ENCODE results near the gene KCNJ5. TPM values are rescaled to one million over a fixed set of nuclear protein-coding genes. Genes with fewer than 3 reads are reported as not detected.

KCNJ5 gene
- total RNA-seq, 1 donor from 2014 or later = not detected

- TF ChIP-seq EZH2phosphoT487 (IDR thresholded peaks at IDR 0.05) (no peak), EZH2 (IDR thresholded peaks at IDR 0.05) (no peak), CTCF (IDR thresholded peaks at IDR 0.05) (no peak)
- Histone ChIP-seq H3K9me3 (ENCODE audit: low read depth) (no peaks in the 10 kb centered on the region), H3K36me3 (no peaks in the 10 kb centered on the region), H3K9ac (no peak overlapping the region), H3K79me2 (ENCODE audit: low read depth) (no peaks in the 10 kb centered on the region), H2AFZ (replicated peaks) (no peak overlapping the region), H3K4me3 (no peak overlapping the region), H4K20me1 (ENCODE audit: low read depth) (no peaks in the 10 kb centered on the region), H3K27ac (no peak overlapping the region), H3K27me3 (peaks cover 33% of the 10 kb centered on the region), H3K4me2 (no peak overlapping the region), H3K4me1 (peaks cover 24% of the 10 kb centered on the region), H3F3A (ENCODE audit: low read depth) (no peaks in the 10 kb centered on the region)
- H3K4me1 Mint-ChIP-seq = peaks cover 58% of the 10 kb centered on the region
- no peak for DNase-seq (ENCODE audit: low spot score)
- peaks cover 42% of the 10 kb centered on the region for H3K27me3 Mint-ChIP-seq (ENCODE audit: insufficient read depth, low read depth)
- peak overlapping the region; percentile 24 for H3K4me3 Mint-ChIP-seq
- H3K9me3 Mint-ChIP-seq = peaks cover 2% of the 10 kb centered on the region
- H3K27ac Mint-ChIP-seq = no peak overlapping the region
- no peaks in the 10 kb centered on the region for H3K36me3 Mint-ChIP-seq
Measured at GRCh38 chr11:128924510-128925249, 33.5 kb downstream of the KCNJ5 start.

- peaks cover 63% of the 10 kb centered on the region for H3K4me1 Mint-ChIP-seq
- peak overlapping the region; percentile 24 for H3K4me3 Mint-ChIP-seq
- Histone ChIP-seq H4K20me1 (ENCODE audit: low read depth) (no peaks in the 10 kb centered on the region), H2AFZ (replicated peaks) (no peak overlapping the region), H3K9ac (no peak overlapping the region), H3K36me3 (no peaks in the 10 kb centered on the region), H3K4me1 (peaks cover 24% of the 10 kb centered on the region), H3F3A (ENCODE audit: low read depth) (no peaks in the 10 kb centered on the region), H3K4me3 (no peak overlapping the region), H3K9me3 (ENCODE audit: low read depth) (no peaks in the 10 kb centered on the region), H3K79me2 (ENCODE audit: low read depth) (no peaks in the 10 kb centered on the region), H3K27me3 (peaks cover 33% of the 10 kb centered on the region), H3K4me2 (no peak overlapping the region), H3K27ac (no peak overlapping the region)
- TF ChIP-seq EZH2phosphoT487 (IDR thresholded peaks at IDR 0.05) (no peak), CTCF (IDR thresholded peaks at IDR 0.05) (no peak), EZH2 (IDR thresholded peaks at IDR 0.05) (no peak)
- peaks cover 47% of the 10 kb centered on the region for H3K27me3 Mint-ChIP-seq (ENCODE audit: insufficient read depth, low read depth)
- peaks cover 2% of the 10 kb centered on the region for H3K9me3 Mint-ChIP-seq
- no peaks in the 10 kb centered on the region for H3K36me3 Mint-ChIP-seq
- H3K27ac Mint-ChIP-seq = no peak overlapping the region
- no peak for DNase-seq (ENCODE audit: low spot score)
Measured at GRCh38 chr11:128925250-128925600, 34.1 kb downstream of the KCNJ5 start.

GRCh38 chr11:128926000-128926399 is 34.8 kb downstream of the KCNJ5 start:
- no peak overlapping the region for H2AFZ ChIP-seq (replicated peaks)
- peaks cover 63% of the 10 kb centered on the region for H3K4me1 Mint-ChIP-seq
- H3K9me3 ChIP-seq (ENCODE audit: low read depth) = no peaks in the 10 kb centered on the region
- H3K4me3 ChIP-seq = no peak overlapping the region
- peaks cover 33% of the 10 kb centered on the region for H3K27me3 ChIP-seq
- no peaks in the 10 kb centered on the region for H4K20me1 ChIP-seq (ENCODE audit: low read depth)
- H3K9ac ChIP-seq = no peak overlapping the region
- no peaks in the 10 kb centered on the region for H3F3A ChIP-seq (ENCODE audit: low read depth)
- H3K36me3 Mint-ChIP-seq = no peaks in the 10 kb centered on the region
- no peaks in the 10 kb centered on the region for H3K79me2 ChIP-seq (ENCODE audit: low read depth)
- no peak for TF ChIP-seq EZH2phosphoT487 (IDR thresholded peaks at IDR 0.05)
- no peak for TF ChIP-seq CTCF (IDR thresholded peaks at IDR 0.05)
- TF ChIP-seq EZH2 (IDR thresholded peaks at IDR 0.05) = no peak
- no peaks in the 10 kb centered on the region for H3K36me3 ChIP-seq
- H3K4me3 Mint-ChIP-seq = no peak overlapping the region
- peaks cover 2% of the 10 kb centered on the region for H3K9me3 Mint-ChIP-seq
- peaks cover 20% of the 10 kb centered on the region for H3K4me1 ChIP-seq
- H3K27me3 Mint-ChIP-seq (ENCODE audit: insufficient read depth, low read depth) = peaks cover 45% of the 10 kb centered on the region
- no peak overlapping the region for H3K27ac ChIP-seq
- H3K27ac Mint-ChIP-seq = no peak overlapping the region
- no peak for DNase-seq (ENCODE audit: low spot score)
- peak overlapping the region; percentile 28 for H3K4me2 ChIP-seq
